ENCODE results near the gene CCNL2. TPM values are rescaled to one million over a fixed set of nuclear protein-coding genes. Genes with fewer than 3 reads are reported as not detected.
"Not testable (repeated sequence)": the region's sequence is repeated elsewhere in the genome, so short reads cannot be mapped to it uniquely, and the experiment has no call there.

CCNL2 gene
- total RNA-seq, 1 donor from 2014 or later, result 261 TPM

DNA sequence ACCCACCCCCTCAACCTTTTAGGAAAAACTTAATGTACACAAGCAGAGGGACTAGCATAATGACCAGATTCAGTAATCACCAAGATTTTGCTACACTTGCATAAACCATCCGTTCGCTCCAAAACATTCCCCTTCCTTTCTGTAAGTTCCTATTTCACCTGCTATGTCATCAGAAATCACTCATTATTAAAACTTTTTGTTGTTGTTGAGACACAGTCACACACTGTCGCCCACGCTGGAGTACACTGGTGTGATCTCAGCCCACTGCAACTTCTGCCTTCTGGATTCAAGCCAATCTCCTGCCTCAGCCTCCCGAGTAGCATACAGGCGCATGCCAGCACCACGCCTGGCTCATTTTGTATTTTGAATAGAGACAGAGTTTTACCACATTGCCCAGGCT is 4.5 kb upstream of the CCNL2 start:
- TF ChIP-seq, protein P1, sequence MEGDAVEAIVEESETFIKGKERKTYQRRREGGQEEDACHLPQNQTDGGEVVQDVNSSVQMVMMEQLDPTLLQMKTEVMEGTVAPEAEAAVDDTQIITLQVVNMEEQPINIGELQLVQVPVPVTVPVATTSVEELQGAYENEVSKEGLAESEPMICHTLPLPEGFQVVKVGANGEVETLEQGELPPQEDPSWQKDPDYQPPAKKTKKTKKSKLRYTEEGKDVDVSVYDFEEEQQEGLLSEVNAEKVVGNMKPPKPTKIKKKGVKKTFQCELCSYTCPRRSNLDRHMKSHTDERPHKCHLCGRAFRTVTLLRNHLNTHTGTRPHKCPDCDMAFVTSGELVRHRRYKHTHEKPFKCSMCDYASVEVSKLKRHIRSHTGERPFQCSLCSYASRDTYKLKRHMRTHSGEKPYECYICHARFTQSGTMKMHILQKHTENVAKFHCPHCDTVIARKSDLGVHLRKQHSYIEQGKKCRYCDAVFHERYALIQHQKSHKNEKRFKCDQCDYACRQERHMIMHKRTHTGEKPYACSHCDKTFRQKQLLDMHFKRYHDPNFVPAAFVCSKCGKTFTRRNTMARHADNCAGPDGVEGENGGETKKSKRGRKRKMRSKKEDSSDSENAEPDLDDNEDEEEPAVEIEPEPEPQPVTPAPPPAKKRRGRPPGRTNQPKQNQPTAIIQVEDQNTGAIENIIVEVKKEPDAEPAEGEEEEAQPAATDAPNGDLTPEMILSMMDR (conservative IDR thresholded peaks at IDR 0.05), result no peak

DNA sequence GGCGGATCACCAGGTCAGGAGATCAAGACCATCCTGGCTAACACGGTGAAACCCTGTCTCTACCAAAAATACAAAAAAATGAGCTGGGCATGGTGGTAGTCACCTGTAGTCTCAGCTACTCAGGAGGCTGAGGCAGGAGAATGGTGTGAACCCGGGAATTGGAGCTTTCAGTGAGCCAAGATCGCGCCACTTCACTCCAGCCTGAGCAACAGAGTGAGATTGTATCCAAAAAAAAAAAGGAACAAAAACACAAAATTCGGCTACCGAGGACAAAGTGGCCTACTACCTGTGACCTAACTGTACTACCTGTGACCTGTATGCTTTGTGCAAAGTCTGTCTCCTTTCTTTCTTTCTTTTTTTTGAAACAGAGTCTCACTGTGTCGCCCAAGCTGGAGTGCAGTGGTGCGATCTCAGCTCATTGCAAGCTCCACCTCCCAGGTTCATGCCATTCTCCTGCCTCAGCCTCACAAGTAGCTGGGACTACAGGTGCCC is 3.8 kb upstream of the CCNL2 start:
- not testable (repeated sequence) for H3K9me3 Mint-ChIP-seq; H3K27me3 Mint-ChIP-seq (ENCODE audit: low read depth); DNase-seq (ENCODE audit: low read depth, low spot score); H3K27ac Mint-ChIP-seq (ENCODE audit: unreplicated experiment)
- Mint-ChIP-seq H3K4me3 (peak overlapping the region; percentile 94), H3K36me3 (ENCODE audit: low read depth) (peaks cover 19% of the 10 kb centered on the region), H3K4me1 (peaks cover 36% of the 10 kb centered on the region)

More for the DNA sequence above, 4.5 kb upstream of the CCNL2 start:
- Mint-ChIP-seq H3K27ac (ENCODE audit: unreplicated experiment) (no peak overlapping the region), H3K36me3 (ENCODE audit: low read depth) (peaks cover 16% of the 10 kb centered on the region), H3K4me3 (peak overlapping the region; percentile 94), H3K4me1 (peaks cover 36% of the 10 kb centered on the region), H3K9me3 (no peaks in the 10 kb centered on the region), H3K27me3 (ENCODE audit: low read depth) (no peaks in the 10 kb centered on the region)
- no peak for DNase-seq (ENCODE audit: low read depth, low spot score)

- Mint-ChIP-seq H3K27ac (ENCODE audit: unreplicated experiment) (no peak overlapping the region), H3K27me3 (ENCODE audit: low read depth) (peaks cover 3% of the 10 kb centered on the region), H3K9me3 (no peaks in the 10 kb centered on the region), H3K4me3 (peak overlapping the region; percentile 94), H3K4me1 (peaks cover 38% of the 10 kb centered on the region), H3K36me3 (ENCODE audit: low read depth) (peaks cover 19% of the 10 kb centered on the region)
- peak; percentile 40 for DNase-seq (ENCODE audit: low read depth, low spot score)
- TF ChIP-seq, protein P1 (conservative IDR thresholded peaks at IDR 0.05), result peak; percentile 67
These were observed 3.2 kb upstream of the CCNL2 start for GRCh38 chr1:1402072-1402900.

GRCh38 chr1:1401457-1402010 is 2.4 kb upstream of the CCNL2 start:
- Mint-ChIP-seq H3K4me1 (peaks cover 38% of the 10 kb centered on the region), H3K4me3 (peak overlapping the region; percentile 94), H3K27ac (ENCODE audit: unreplicated experiment) (no peak overlapping the region), H3K36me3 (ENCODE audit: low read depth) (peaks cover 19% of the 10 kb centered on the region), H3K27me3 (ENCODE audit: low read depth) (peaks cover 3% of the 10 kb centered on the region), H3K9me3 (no peaks in the 10 kb centered on the region)
- DNase-seq (ENCODE audit: low read depth, low spot score), result no peak
- TF ChIP-seq, protein P1 (conservative IDR thresholded peaks at IDR 0.05), result no peak

GRCh38 chr1:1400576-1401456 is 1.7 kb upstream of the CCNL2 start:
- H3K36me3 Mint-ChIP-seq (ENCODE audit: low read depth), result peaks cover 19% of the 10 kb centered on the region
- TF ChIP-seq, protein P1 (conservative IDR thresholded peaks at IDR 0.05), result no peak
- peaks cover 33% of the 10 kb centered on the region for H3K4me1 Mint-ChIP-seq
- peak overlapping the region; percentile 94 for H3K4me3 Mint-ChIP-seq
- H3K27me3 Mint-ChIP-seq (ENCODE audit: low read depth), result peaks cover 3% of the 10 kb centered on the region
- no peak for DNase-seq (ENCODE audit: low read depth, low spot score)
- peak overlapping the region; percentile 45 for H3K27ac Mint-ChIP-seq (ENCODE audit: unreplicated experiment)
- no peaks in the 10 kb centered on the region for H3K9me3 Mint-ChIP-seq

Measured in neural crest cell (in vitro differentiated cells).